H1 (cell line): Measurements from ENCODE around the gene MACF1. TPM values are rescaled to one million over a fixed set of nuclear protein-coding genes. Genes with fewer than 3 reads are reported as not detected.

ENCODE experiments used
- CTCF ChIA-PET: fragments of 300-600 bp; sonication (Branson Sonifier 250); formaldehyde crosslinking; loops from one replicate; lab custom pipeline; 2021; ENCODE audit not compliant: partially characterized antibody; lab: Charles Lee
- POLR2A ChIA-PET: fragments of 300-600 bp; sonication (Branson Sonifier 250); formaldehyde crosslinking; loops from one replicate; lab custom pipeline; 2021; ENCODE audit warnings: inconsistent platforms; ENCODE audit not compliant: partially characterized antibody; lab: Charles Lee
- DNase-seq, 2 experiments: peaks; one replicate each; pipeline versions ENCODE4 v3.0.0 to v3.0.0-alpha.2; 2010 to 2022; ENCODE audit warnings: low spot score in 2 of 2, low read depth in 1 of 2, mixed read lengths in 1 of 2
- FAIRE-seq: peaks from 2 replicates; lab custom pipeline; 2011; peaks lifted over from hg19 to GRCh38; lab: Jason Lieb, UNC
- H2AFZ ChIP-seq: 2 replicates; pipeline ENCODE4 v1.8.1; 2012; ENCODE audit warnings: low read length, inconsistent platforms
- H2AK5ac ChIP-seq: 2 replicates; pipeline ENCODE4 v1.6.1; 2013; ENCODE audit warnings: low read depth, low read length
- H2BK120ac ChIP-seq: replicated peaks from 2 replicates; pipeline ENCODE3; 2013; ENCODE audit warnings: low read depth, low read length, inconsistent platforms
- H2BK12ac ChIP-seq: 2 replicates; pipeline ENCODE4 v1.6.1; 2013; ENCODE audit warnings: low read depth, low read length
- H2BK15ac ChIP-seq: 2 replicates; pipeline ENCODE4 v1.6.1; 2013; ENCODE audit warnings: low read length
- H2BK20ac ChIP-seq: 2 replicates; pipeline ENCODE4 v1.6.1; 2013; ENCODE audit warnings: low read length
- H2BK5ac ChIP-seq: 2 replicates; pipeline ENCODE4 v1.6.1; 2013; ENCODE audit warnings: low read depth, low read length
- H3K14ac ChIP-seq: 2 replicates; pipeline ENCODE4 v1.6.1; 2013; ENCODE audit warnings: inconsistent platforms; ENCODE audit not compliant: insufficient read length
- H3K18ac ChIP-seq: 2 replicates; pipeline ENCODE4 v1.6.1; 2013; ENCODE audit warnings: low read length; ENCODE audit errors: extremely low read depth
- H3K23ac ChIP-seq: 2 replicates; pipeline ENCODE4 v1.6.1; 2013; ENCODE audit warnings: inconsistent platforms; ENCODE audit not compliant: insufficient read length
- H3K23me2 ChIP-seq: 2 replicates; pipeline ENCODE4 v1.6.1; 2013; ENCODE audit warnings: low read depth, low read length
- H3K27ac ChIP-seq: 2 replicates; pipeline ENCODE4 v1.6.1; 2011; ENCODE audit warnings: low read depth, low read length, inconsistent platforms
- H3K27me3 ChIP-seq, 4 experiments: replicated peaks in 1 of 4; 1 replicate in 1 of 4; 2 replicates in 3 of 4; pipeline versions ENCODE4 v1.6.1 to v1.8.1; 2011 to 2013; ENCODE audit warnings: low read length in 3 of 4, mild to moderate bottlenecking in 3 of 4, inconsistent platforms in 2 of 4, mixed read lengths in 2 of 4, moderate library complexity in 1 of 4; ENCODE audit not compliant: control insufficient read depth in 3 of 4, insufficient read depth in 3 of 4; ENCODE audit errors: extremely low read depth in 1 of 4
- H3K36me3 ChIP-seq, 4 experiments: 2 replicates each; pipeline versions ENCODE4 v1.6.1 to v1.8.1; 2011 to 2013; ENCODE audit warnings: mild to moderate bottlenecking in 4 of 4, low read length in 3 of 4, moderate library complexity in 2 of 4, control low read depth in 1 of 4, inconsistent platforms in 1 of 4; ENCODE audit not compliant: insufficient read depth in 4 of 4, control insufficient read depth in 2 of 4
- H3K4ac ChIP-seq: replicated peaks from 2 replicates; pipeline ENCODE3; 2013; ENCODE audit warnings: low read length, low read depth, mixed read lengths, inconsistent platforms; ENCODE audit not compliant: insufficient read length
- H3K4me1 ChIP-seq, 4 experiments: replicated peaks in 1 of 4; 1 replicate in 1 of 4; 2 replicates in 3 of 4; pipeline versions ENCODE4 v1.6.1 to v1.8.1; 2011 to 2013; ENCODE audit warnings: low read length in 3 of 4, inconsistent platforms in 2 of 4, mixed read lengths in 1 of 4; ENCODE audit not compliant: insufficient read depth in 4 of 4, control insufficient read depth in 3 of 4
- H3K4me2 ChIP-seq, 2 experiments: 2 replicates each; pipeline versions ENCODE4 v1.6.1 to v1.8.1; 2011 to 2013; ENCODE audit warnings: low read depth in 2 of 2, low read length in 2 of 2, control low read depth in 1 of 2, inconsistent platforms in 1 of 2, mild to moderate bottlenecking in 1 of 2; ENCODE audit not compliant: insufficient read depth in 1 of 2
- H3K4me3 ChIP-seq, 4 experiments: fragments of 200-600, 300-600 bp in 1 of 4; sonication (generic), shearing (Covaris generic), sonication (Bioruptor Twin) in 1 of 4; 2 replicates each; pipeline versions ENCODE4 v1.5.1 to v1.8.1; 2011 to 2016; ENCODE audit warnings: low read length in 4 of 4, low read depth in 3 of 4, control low read depth in 2 of 4, inconsistent platforms in 2 of 4, mild to moderate bottlenecking in 2 of 4, mixed read lengths in 1 of 4, moderate library complexity in 1 of 4; ENCODE audit not compliant: insufficient read depth in 2 of 4; ENCODE audit errors: extremely low read depth in 1 of 4
- H3K56ac ChIP-seq: replicated peaks from 2 replicates; pipeline ENCODE3; 2013; ENCODE audit warnings: low read depth, mild to moderate bottlenecking, mixed read lengths, low read length, inconsistent platforms; ENCODE audit not compliant: insufficient read length
- H3K79me1 ChIP-seq: 2 replicates; pipeline ENCODE4 v1.6.1; 2013; ENCODE audit warnings: low read depth, low read length, control low read depth
- H3K79me2 ChIP-seq, 2 experiments: 2 replicates each; pipeline versions ENCODE4 v1.6.1 to v1.8.1; 2012 to 2013; ENCODE audit warnings: low read length in 2 of 2, mild to moderate bottlenecking in 2 of 2, inconsistent platforms in 1 of 2; ENCODE audit not compliant: insufficient read depth in 2 of 2, control insufficient read depth in 1 of 2
- H3K9ac ChIP-seq, 4 experiments: replicated peaks in 1 of 4; 1 replicate in 1 of 4; 2 replicates in 3 of 4; pipeline versions ENCODE4 v1.6.1 to v1.8.1; 2011 to 2013; ENCODE audit warnings: low read depth in 3 of 4, low read length in 3 of 4, control low read depth in 2 of 4, mild to moderate bottlenecking in 2 of 4, moderate library complexity in 2 of 4, inconsistent platforms in 1 of 4; ENCODE audit errors: extremely low read depth in 1 of 4
- H3K9me3 ChIP-seq, 2 experiments: 2 replicates each; pipeline versions ENCODE4 v1.6.1 to v1.8.1; 2012 to 2013; ENCODE audit warnings: mild to moderate bottlenecking in 2 of 2, moderate library complexity in 2 of 2, control low read depth in 1 of 2, inconsistent platforms in 1 of 2, low read depth in 1 of 2, low read length in 1 of 2, mixed read lengths in 1 of 2; ENCODE audit not compliant: insufficient read depth in 2 of 2
- H4K20me1 ChIP-seq, 2 experiments: replicated peaks in 1 of 2; 2 replicates each; pipeline versions ENCODE3 to v1.8.1; 2011 to 2013; ENCODE audit warnings: inconsistent platforms in 2 of 2, low read length in 2 of 2, mild to moderate bottlenecking in 1 of 2; ENCODE audit not compliant: insufficient read depth in 2 of 2, control insufficient read depth in 1 of 2
- H4K5ac ChIP-seq: 2 replicates; pipeline ENCODE4 v1.6.1; 2013; ENCODE audit warnings: low read length, low read depth, mixed read lengths, inconsistent platforms; ENCODE audit not compliant: insufficient read length
- H4K8ac ChIP-seq: 2 replicates; pipeline ENCODE4 v1.8.0; 2013; ENCODE audit warnings: mild to moderate bottlenecking, moderate library complexity, low read length, inconsistent platforms; ENCODE audit not compliant: insufficient read depth; ENCODE audit errors: extremely low read depth
- H4K91ac ChIP-seq: replicated peaks from 2 replicates; pipeline ENCODE3; 2013; ENCODE audit warnings: low read length, mixed read lengths, inconsistent platforms; ENCODE audit not compliant: insufficient read length
- BRCA1 ChIP-seq: IDR thresholded peaks from 2 replicates; pipeline ENCODE4 v1.6.1; 2012; ENCODE audit warnings: low read depth, low read length, improper control_type of control experiment
- CHD2 ChIP-seq: IDR thresholded peaks from 2 replicates; pipeline ENCODE4 v1.6.1; 2012; ENCODE audit warnings: low read length, improper control_type of control experiment
- CREB1 ChIP-seq: IDR thresholded peaks from 2 replicates; pipeline ENCODE4 v1.6.1; 2012; ENCODE audit warnings: inconsistent platforms
- HDAC6 ChIP-seq: IDR thresholded peaks from one replicate; pipeline ENCODE4 v1.7.1; 2012; ENCODE audit warnings: low read depth, mild to moderate bottlenecking, inconsistent platforms, low read length, moderate library complexity
- KDM1A ChIP-seq: fragments of 200-600, 300-600 bp; sonication (generic); IDR thresholded peaks from 2 replicates; pipeline ENCODE4 v1.7.1; 2016; ENCODE audit warnings: mild to moderate bottlenecking, low read length, borderline replicate concordance
- RNF2 ChIP-seq: fragments of 200-900, 300-1000 bp; sonication (generic); IDR thresholded peaks from 2 replicates; pipeline ENCODE4 v1.7.1; 2016; ENCODE audit warnings: borderline replicate concordance, low read depth, mild to moderate bottlenecking, antibody characterized with exemption, low read length; ENCODE audit not compliant: poor library complexity, severe bottlenecking; ENCODE audit errors: missing control alignments
- RXRA ChIP-seq: IDR thresholded peaks from 2 replicates; pipeline ENCODE4 v1.6.1; 2011; ENCODE audit warnings: low read depth, mild to moderate bottlenecking, low read length, moderate library complexity; ENCODE audit not compliant: insufficient read depth
- SIX5 ChIP-seq: IDR thresholded peaks from 2 replicates; pipeline ENCODE4 v1.6.1; 2011; ENCODE audit warnings: mild to moderate bottlenecking, low read depth, low read length
- SP2 ChIP-seq: IDR thresholded peaks from 2 replicates; pipeline ENCODE4 v1.6.1; 2012; ENCODE audit warnings: mild to moderate bottlenecking, low read length, inconsistent platforms
- WGBS, 2 experiments: shearing (Covaris generic) in 1 of 2; methylation state at CpG; one replicate each; pipeline versions ENCODE4 v1.1.6 to v1.1.7; 2013 to 2015; ENCODE audit warnings: low lambda C conversion rate in 2 of 2, mixed read lengths in 2 of 2, inconsistent platforms in 1 of 2, low coverage in 1 of 2, missing lambda C conversion rate in 1 of 2; ENCODE audit not compliant: insufficient replicate concordance in 2 of 2, insufficient coverage in 1 of 2, insufficient read length in 1 of 2; ENCODE audit errors: extremely low coverage in 1 of 2, missing lambda C conversion rate in 1 of 2; 5-methylcytosine and 5-hydroxymethylcytosine counted together
- polyA plus RNA-seq, 7 experiments: library from polyadenylated mRNA; depleted of rRNA in 3 of 7; stranded (reverse) in 5 of 7; unstranded in 2 of 7; fragments of >200 nt in 5 of 7; fragments of 200-250 nt in 2 of 7; gene quantifications; 1 replicate in 5 of 7; 2 replicates in 1 of 7; 4 replicates in 1 of 7; pipeline versions ENCODE4 v1.2.1 to v1.2.3, GENCODE V29; 2011 to 2013; ENCODE audit warnings: missing spikeins in 2 of 7, mixed read lengths in 2 of 7
- total RNA-seq: library from RNA; stranded (reverse); fragmentation: NEBNext Ultra II Directional; extraction: Animal tissue kit (Norgen Biotek cat#: 25700); gene quantifications from 2 replicates; pipeline ENCODE4 v1.2.1, GENCODE V29; 2021
- TF ChIP-seq, protein P1 (sequence below): IDR thresholded peaks from 2 replicates; pipeline ENCODE4 v1.6.1; 2011; ENCODE audit warnings: low read depth, mild to moderate bottlenecking, low read length; ENCODE audit not compliant: insufficient read depth
- TF ChIP-seq, protein P2 (sequence below): IDR thresholded peaks from 2 replicates; pipeline ENCODE4 v1.6.1; 2012; ENCODE audit warnings: low read length, inconsistent platforms

Gene MACF1
- total and polyA plus RNA-seq, 2 of the 8 experiments (the other 6 are each of a cell fraction or from before 2014, with no cell fraction given), result 59.8 to 285 TPM

DNA sequence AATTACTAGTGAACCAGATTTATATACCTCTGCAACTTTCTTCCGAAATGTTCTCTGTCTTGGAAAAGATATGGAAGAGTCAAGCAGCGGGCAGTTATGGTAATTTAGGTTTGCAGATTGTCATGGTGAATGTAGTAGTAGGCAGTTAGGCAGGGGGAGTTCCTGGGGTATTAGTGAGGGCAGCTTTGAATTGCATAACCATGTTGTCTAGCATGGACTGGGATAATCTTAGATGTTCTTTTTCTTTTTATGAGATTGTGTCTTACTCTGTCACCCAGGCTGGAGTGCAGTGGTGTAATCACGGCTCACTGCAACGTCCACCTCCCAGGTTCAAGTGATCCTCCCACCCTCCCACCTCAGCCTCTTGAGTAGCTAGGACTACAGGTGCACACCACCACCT is 25.0 kb downstream of the MACF1 start:
- H3K4ac ChIP-seq, result no peak overlapping the region
- peaks cover under 1% of the 10 kb centered on the region; the same call in 1 of the 2 replicates for H3K79me1 ChIP-seq
- H3K14ac ChIP-seq, result no peak overlapping the region
- no peak overlapping the region for H3K23ac ChIP-seq
- H2BK15ac ChIP-seq, result no peak overlapping the region
- no peak overlapping the region for H4K5ac ChIP-seq
- peaks cover 3% of the 10 kb centered on the region; the same call in 1 of the 2 replicates for H3K23me2 ChIP-seq
- H4K8ac ChIP-seq, result no peak overlapping the region
- H3K27me3 ChIP-seq, result no peaks in the 10 kb centered on the region
- H3K9ac ChIP-seq, result no peak overlapping the region
- no peak overlapping the region for H2AFZ ChIP-seq
- no peak overlapping the region for H2BK20ac ChIP-seq
- H2BK12ac ChIP-seq, result no peak overlapping the region
- peak overlapping the region; percentile 58 to 83; a peak in 2 of 4 replicates for H3K4me2 ChIP-seq
- peak overlapping the region; percentile 3; the same call in 1 of the 2 replicates for H2AK5ac ChIP-seq
- H3K18ac ChIP-seq, result peak overlapping the region; percentile 36; the same call in 1 of the 2 replicates
- no peak overlapping the region for H2BK120ac ChIP-seq
- FAIRE-seq (no peak), DNase-seq (no peak)
- H3K79me2 ChIP-seq, result peaks cover 0 to 60% of the 10 kb centered on the region in 2 experiments; a peak in 2 of 4 replicates
- 0 out of 2 replicates have a peak overlapping the region, but pooled peaks have one; percentile 79 for H2BK5ac ChIP-seq
- H4K91ac ChIP-seq, result no peak overlapping the region
- no peak overlapping the region for H3K27ac ChIP-seq
- H3K4me3 ChIP-seq, result no peak overlapping the region
- CTCF ChIA-PET, result interaction anchor here (0.9 to 1.6 kb wide), 4 partner anchors 25 to 107 kb away, joined by 3 to 5 read pairs (median 3); partner anchors contain the start of gene MACF1
- peaks cover 0 to 6% (median 0%) of the 10 kb centered on the region in 4 experiments; a peak in 2 of 8 replicates for H3K36me3 ChIP-seq
- H3K56ac ChIP-seq, result no peak overlapping the region
- WGBS, 2 experiments, result 88% methylated on average over 4 of the region's 4 CpGs; no CpG with 5 or more reads in 1 of the 2 experiments
- POLR2A ChIA-PET, result interaction anchor here (0.8 to 0.9 kb wide), 2 partner anchors 10 to 28 kb away, joined by 3 to 4 read pairs; no protein-coding TSS in a partner anchor
- H3K4me1 ChIP-seq, result peaks cover 6 to 22% (median 17%) of the 10 kb centered on the region in 4 experiments
- no peaks in the 10 kb centered on the region for H4K20me1 ChIP-seq
- no peaks in the 10 kb centered on the region for H3K9me3 ChIP-seq
- TF ChIP-seq RXRA (no peak), CREB1 (no peak), BRCA1 (no peak), KDM1A (no peak), HDAC6 (no peak), SP2 (no peak), SIX5 (no peak), RNF2 (no peak), CHD2 (no peak)
- TF ChIP-seq, protein P1, sequence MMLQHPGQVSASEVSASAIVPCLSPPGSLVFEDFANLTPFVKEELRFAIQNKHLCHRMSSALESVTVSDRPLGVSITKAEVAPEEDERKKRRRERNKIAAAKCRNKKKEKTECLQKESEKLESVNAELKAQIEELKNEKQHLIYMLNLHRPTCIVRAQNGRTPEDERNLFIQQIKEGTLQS, result no peak
- TF ChIP-seq, protein P2, sequence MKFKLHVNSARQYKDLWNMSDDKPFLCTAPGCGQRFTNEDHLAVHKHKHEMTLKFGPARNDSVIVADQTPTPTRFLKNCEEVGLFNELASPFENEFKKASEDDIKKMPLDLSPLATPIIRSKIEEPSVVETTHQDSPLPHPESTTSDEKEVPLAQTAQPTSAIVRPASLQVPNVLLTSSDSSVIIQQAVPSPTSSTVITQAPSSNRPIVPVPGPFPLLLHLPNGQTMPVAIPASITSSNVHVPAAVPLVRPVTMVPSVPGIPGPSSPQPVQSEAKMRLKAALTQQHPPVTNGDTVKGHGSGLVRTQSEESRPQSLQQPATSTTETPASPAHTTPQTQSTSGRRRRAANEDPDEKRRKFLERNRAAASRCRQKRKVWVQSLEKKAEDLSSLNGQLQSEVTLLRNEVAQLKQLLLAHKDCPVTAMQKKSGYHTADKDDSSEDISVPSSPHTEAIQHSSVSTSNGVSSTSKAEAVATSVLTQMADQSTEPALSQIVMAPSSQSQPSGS, result no peak
